Stimulated activated CD8-positive, alpha-beta memory T cell treated with anti-CD3 and anti-CD28 coated beads, Interleukin-2, amount 100 ng/mL, for 48 hours (primary cell): ENCODE results near the gene BLOC1S2.
"Not testable (repeated sequence)": the region's sequence is repeated elsewhere in the genome, so short reads cannot be mapped to it uniquely, and the experiment has no call there.

ENCODE experiments used
- DNase-seq, 2 donors: peaks; one replicate each; pipeline ENCODE4 v3.0.0-alpha.2; 2020; ENCODE audit warnings: low read depth in 2 of 2

The BLOC1S2 gene

GRCh38 chr10:100291356-100291755 lies 4.9 kb upstream of the BLOC1S2 start:
- no peak for DNase-seq

GRCh38 chr10:100289641-100290040 lies 3.2 kb upstream of the BLOC1S2 start:
- DNase-seq: no peak

- DNase-seq: no peak
Observed at GRCh38 chr10:100288196-100288595, 1.7 kb upstream of the BLOC1S2 start.

GRCh38 chr10:100287756-100288155 lies 1.3 kb upstream of the BLOC1S2 start:
- no peak for DNase-seq

DNA sequence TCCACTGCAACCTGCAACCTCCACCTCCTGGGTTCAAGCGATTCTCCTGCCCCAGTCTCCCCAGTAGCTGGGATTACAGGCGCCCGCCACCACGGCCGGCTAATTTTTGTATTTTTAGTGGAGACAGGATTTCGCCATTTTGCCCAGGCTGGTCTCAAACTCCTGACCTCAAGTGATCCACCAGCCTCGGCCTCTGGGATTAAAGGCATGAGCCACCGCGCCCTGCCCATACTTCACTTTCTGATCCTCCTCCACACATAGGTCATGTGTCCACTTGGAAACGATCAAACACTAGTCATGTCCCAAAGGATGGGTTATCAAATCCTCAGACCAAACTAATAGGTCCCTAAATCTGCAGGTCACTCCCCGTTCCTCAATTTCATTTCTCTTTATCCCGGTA lies 1.2 kb downstream of the BLOC1S2 start:
- DNase-seq: not testable (repeated sequence)

- no peak for DNase-seq
Observed at GRCh38 chr10:100282907-100283306, 3.6 kb downstream of the BLOC1S2 start.

DNA sequence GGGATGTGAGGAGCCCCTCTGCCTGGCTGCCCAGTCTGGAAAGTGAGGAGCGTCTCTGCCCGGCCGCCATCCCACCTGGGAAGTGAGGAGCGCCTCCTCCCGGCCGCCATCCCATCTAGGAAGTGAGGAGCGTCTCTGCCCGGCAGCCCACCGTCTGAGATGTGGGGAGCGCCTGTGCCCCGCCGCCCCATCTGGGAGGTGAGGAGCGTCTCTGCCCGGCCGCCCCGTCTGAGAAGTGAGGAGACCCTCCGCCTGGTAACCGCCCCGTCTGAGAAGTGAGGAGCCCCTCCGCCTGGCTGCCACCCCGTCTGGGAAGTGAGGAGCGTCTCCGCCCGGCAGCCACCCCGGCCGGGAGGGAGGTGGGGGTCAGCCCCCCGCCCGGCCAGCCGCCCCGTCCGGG lies 9.5 kb downstream of the BLOC1S2 start:
- not testable (repeated sequence) for DNase-seq

DNA sequence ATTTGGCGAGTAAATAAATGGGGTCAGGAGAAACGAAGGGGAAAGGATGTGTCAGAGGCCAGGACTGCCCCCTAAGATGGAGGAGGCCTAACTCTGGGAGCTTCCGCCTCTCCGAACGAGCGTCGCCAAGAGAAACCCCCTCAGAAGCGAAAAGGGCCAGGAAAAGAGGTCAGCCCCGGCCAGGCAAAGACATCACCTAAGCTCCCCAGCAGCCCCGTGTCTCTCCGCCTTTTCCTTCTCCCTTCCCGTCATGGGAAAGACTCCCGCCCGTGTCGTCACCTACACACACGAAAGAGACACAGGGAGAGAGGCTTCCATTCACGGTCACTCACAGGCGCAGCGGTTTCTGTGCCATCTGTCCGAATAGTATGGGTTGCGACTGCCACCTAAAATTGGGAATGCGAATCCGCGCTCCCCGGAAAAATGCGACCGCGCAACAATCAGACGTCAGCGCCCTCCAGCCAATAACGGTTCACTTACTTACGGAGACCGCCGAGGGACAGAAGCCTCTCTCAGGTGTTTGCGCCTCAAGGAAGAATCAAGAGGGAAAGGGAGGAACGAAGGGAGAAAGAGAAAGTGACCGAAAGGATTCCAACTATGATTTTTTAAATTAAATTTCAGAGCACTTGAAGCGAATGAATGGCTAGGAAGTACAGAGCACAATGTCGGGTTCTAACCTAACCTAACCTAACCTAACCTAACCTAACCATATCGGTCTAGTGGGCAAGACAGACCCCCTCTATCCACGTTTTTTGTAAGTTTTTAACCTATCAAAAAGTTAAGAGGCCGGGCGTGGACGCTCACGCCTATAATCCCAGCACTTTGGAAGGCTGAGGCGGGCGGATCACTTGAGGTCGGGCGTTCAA lies 19.0 kb downstream of the BLOC1S2 start, which contains the start of gene CWF19L1:
Gene CWF19L1 (minus strand): TSS at position 400 of the 866 bp plus-strand sequence. CDS start 45 bp downstream, at position 355.
- DNase-seq: peak; percentile 43 to 69

DNA sequence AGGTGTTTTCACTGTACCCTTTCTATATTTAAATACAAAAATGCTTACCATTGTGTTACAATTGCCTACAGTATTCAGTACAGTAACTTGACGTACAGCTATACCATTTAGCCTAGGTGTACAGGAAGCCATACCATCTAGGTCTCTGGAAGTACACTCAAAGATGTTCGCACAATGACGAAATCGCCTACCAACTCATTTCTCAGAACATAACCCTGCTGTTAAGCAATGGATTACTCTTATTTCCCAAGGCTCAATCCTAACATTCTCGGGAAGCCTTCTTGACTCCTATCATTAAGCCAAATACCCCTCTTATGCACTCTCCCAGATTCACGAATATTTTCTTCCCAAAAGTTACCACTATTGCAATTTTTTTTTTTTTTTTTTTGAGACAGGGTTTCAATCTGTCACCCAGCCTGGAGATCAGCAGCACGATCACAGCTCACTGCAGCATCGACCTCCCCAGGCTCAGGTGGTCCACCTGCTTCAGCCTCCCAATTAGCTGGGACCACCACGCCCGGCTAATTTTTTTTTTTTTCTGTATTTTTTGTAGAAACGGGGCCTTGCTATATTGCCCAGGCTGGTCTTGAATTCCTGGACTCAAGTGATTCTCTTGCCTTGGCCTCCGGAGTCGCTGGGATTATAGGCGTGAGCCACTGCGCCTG lies 20.5 kb downstream of the BLOC1S2 start:
- DNase-seq: no peak

- DNase-seq: no peak
Observed at GRCh38 chr10:100254191-100254590, 32.3 kb downstream of the BLOC1S2 start.

DNA sequence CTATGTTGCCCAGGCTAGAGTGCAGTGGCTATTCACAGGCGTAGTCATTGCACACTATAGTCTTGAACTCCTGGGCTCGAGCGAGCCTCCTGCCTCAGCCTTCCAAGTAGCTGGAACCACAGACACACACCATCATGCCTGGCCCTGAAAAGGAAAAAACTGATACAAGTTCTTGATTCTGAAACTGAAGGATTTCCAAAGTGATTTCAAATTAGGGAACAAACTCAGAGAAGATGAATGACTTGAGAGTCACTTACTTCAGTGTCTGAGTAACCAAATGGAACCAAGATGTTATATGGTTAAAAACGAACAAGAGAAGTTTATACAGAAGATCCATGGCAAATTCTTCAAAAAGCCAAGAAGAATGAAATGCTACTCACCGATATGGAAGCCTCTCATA lies 33.4 kb downstream of the BLOC1S2 start:
- no peak for DNase-seq

DNA sequence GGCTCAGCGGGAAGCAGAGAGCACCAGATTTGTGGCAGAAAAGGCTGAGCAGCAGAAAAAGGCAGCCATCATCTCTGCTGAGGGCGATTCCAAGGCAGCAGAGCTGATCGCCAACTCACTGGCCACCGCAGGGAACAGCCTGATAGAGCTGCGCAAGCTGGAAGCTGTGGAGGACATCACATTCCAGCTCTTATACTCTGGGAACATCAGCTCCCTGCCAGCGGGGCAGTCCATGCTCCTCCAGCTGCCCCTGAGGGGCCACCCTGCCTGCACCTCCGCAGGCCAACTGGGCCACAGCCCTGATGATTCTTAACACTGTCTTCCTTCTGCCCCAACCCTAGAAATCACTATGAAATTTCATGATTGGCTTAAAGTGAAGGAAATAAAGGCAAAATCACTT lies 37.7 kb downstream of the BLOC1S2 start:
- no peak for DNase-seq

DNA sequence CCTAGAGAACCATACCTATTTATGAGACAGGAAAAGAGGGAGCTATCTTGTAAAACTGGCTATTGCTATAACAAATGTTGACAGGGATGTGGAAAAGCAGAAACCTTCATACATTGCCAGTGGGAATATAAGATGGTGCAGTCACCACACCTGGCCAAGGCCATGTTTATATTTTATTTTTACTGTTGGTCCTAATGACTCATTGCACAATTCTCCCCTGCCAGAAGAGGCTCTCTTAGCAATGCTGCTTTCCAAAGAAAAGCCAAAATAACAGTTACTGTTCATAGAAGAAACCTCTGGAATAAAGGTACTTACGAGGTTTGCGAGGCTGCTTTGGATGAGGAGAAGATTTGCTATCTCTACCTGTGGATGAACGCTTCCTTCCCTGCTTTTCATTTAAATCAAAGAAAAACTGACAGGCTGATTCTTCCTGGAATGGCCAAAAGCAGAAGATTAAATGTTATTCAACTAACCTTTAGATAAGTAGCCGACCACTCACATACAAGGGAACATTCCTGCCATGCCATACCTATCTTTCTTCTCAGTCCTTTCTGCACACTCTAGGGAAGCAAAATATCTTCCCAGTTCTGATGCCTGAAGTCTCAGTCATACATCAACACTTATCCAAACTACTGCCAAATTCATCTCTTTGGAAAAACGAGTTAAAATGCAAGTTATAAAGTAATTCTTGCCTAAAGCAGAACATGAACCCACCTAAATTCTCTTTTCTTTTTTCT lies 40.8 kb downstream of the BLOC1S2 start:
- no peak for DNase-seq

DNA sequence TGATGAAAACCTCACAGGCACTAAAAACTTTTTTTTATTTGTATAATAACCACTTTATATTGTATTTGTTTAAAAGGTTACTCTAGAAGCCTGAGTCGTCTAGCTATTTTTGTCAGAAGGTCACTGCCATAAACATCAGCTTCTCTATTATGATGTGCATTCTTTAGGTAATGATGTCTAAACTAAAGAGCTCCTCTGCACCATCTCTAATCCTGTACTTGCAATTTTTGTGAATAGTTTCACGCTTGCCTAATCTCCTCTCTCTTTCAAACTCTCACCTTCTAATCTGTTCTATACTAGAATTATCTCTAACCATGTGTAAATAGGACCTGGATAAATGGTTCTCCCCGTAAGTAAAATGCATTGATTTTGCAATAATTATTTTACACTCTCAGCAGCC lies 46.6 kb downstream of the BLOC1S2 start:
- DNase-seq: no peak

GRCh38 chr10:100238429-100238828 lies 48.1 kb downstream of the BLOC1S2 start:
- no peak for DNase-seq

DNA sequence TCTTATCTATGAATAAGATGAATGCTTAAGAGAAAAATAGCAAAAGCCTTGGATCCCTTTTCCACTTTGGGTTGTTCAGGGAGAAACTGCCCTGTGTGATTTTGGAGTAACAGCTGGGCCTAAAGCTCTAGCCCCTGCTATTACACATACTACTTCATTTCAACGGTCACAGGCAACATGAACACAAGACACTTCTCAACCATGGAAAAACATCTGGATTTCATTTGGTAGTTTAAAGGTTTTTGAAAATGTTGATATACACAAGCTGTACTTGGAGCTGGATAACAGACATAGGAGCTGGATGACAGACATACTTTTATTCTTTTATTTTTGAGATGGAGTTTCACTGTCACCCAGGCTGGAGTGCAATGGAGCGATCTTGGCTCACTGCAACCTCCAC lies 54.4 kb downstream of the BLOC1S2 start:
- DNase-seq: no peak

DNA sequence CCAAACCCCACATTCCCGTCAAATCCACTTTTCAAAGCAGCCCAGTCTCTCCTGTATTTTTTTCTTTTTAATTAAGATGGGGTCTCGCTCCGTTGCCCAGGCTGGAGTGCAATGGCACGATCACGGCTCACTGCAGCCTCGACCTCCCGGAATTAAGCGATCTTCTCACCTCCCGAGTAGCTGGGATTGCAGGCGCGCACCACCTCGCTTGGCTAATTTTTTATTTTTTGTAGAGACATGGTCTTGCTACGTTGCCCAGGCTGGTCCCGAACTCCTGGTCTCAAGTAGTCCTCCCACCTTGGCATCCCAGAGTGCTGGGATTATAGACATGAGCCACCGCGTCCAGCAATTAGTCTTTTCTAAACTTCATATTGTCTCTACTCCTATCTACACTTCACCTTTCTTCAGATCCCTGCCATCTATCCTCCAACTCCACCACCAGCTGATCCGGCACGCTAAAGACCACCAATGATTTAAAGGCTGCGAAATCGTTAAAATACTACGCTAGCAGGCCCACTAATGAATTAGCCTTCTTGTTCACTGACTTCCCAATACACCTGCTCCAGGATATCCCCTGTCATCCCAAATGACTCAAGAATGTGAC lies 56.6 kb downstream of the BLOC1S2 start:
- DNase-seq: no peak

DNA sequence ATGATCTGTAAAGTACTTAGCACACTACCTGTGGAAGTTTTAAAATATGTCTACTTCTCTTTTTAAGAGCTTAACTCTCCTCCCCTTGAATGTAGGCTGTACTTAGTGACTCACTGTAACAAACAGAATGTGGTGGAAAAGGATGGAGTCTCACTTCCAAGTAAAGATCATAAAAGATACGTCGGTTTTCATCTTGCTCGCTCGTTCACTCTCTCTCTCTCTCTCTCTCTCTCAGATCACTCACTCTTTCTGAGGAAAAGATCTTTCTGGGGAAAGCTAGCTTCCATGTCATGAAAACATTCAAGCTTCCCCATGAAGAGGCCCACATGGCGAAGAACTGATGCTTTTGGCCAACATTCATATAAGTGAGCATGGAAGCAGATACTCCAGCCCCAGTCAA lies 62.6 kb downstream of the BLOC1S2 start:
- DNase-seq: no peak
